Right atrium auricular region (tissue), 2 donors: ENCODE data around the gene SPTBN4. TPM values are rescaled to one million over a fixed set of nuclear protein-coding genes. Genes with fewer than 3 reads are reported as not detected.
"Not testable (repeated sequence)": the region's sequence is repeated elsewhere in the genome, so short reads cannot be mapped to it uniquely, and the experiment has no call there.

Experiments
- DNase-seq: peaks from one replicate; pipeline ENCODE4 v3.0.0-alpha.2; 2019; ENCODE audit warnings: low spot score
- H3K27ac ChIP-seq, 2 donors: fragments of 200-600 bp; sonication (generic); 1 replicate in 1 of 2; 2 replicates in 1 of 2; pipeline ENCODE4 v1.5.1; 2016 to 2019
- H3K27me3 ChIP-seq, 2 donors: fragments of 200-600 bp; sonication (generic); one replicate each; pipeline versions ENCODE4 v1.5.1 to v1.6.0; 2017 to 2019
- H3K36me3 ChIP-seq: fragments of 200-600 bp; sonication (generic); one replicate; pipeline ENCODE4 v1.5.1; 2016
- H3K4me1 ChIP-seq, 2 donors: fragments of 200-600 bp; sonication (generic); one replicate each; pipeline versions ENCODE4 v1.5.1 to v1.6.0; 2017 to 2019
- H3K4me3 ChIP-seq, 2 donors: fragments of 200-600 bp; sonication (generic); 1 replicate in 1 of 2; 2 replicates in 1 of 2; pipeline ENCODE4 v1.5.1; 2017 to 2019; ENCODE audit warnings: mild to moderate bottlenecking in 1 of 2, moderate library complexity in 1 of 2
- H3K9me3 ChIP-seq, 2 donors: fragments of 200-600 bp; sonication (generic); one replicate each; pipeline ENCODE4 v1.5.1; 2019
- CTCF ChIP-seq, 2 donors: fragments of 200-600 bp; sonication (generic); IDR thresholded peaks; one replicate each; pipeline ENCODE4 v1.5.1; 2019; ENCODE audit warnings: antibody characterized with exemption in 2 of 2
- total RNA-seq, 2 donors: library from RNA; depleted of rRNA; stranded (reverse); fragments of >200 nt; gene quantifications; one replicate each; pipeline ENCODE4 v1.1.0, GENCODE V29; 2016

Gene SPTBN4
- total RNA-seq, 2 donors from 2014 or later: 5.2 to 5.5 TPM

GRCh38 chr19:40586611-40587010, 119.8 kb downstream of the SPTBN4 start:
- H3K4me3 ChIP-seq: no peak overlapping the region
- no peak overlapping the region for H3K27ac ChIP-seq
- TF ChIP-seq CTCF (IDR thresholded peaks at IDR 0.05): no peak
- no peak for DNase-seq
- no peaks in the 10 kb centered on the region for H3K9me3 ChIP-seq
- H3K36me3 ChIP-seq: no peaks in the 10 kb centered on the region
- no peaks in the 10 kb centered on the region for H3K4me1 ChIP-seq
- H3K27me3 ChIP-seq: no peaks in the 10 kb centered on the region

- no peaks in the 10 kb centered on the region for H3K36me3 ChIP-seq
- no peaks in the 10 kb centered on the region for H3K27me3 ChIP-seq
- H3K27ac ChIP-seq: no peak overlapping the region
- TF ChIP-seq CTCF (IDR thresholded peaks at IDR 0.05): no peak
- no peaks in the 10 kb centered on the region for H3K4me1 ChIP-seq
- no peaks in the 10 kb centered on the region for H3K9me3 ChIP-seq
- DNase-seq: no peak
- no peak overlapping the region for H3K4me3 ChIP-seq
Measured at GRCh38 chr19:40588110-40588854, 121.5 kb downstream of the SPTBN4 start.

- Histone ChIP-seq H3K27ac (no peak overlapping the region), H3K36me3 (no peaks in the 10 kb centered on the region), H3K9me3 (no peaks in the 10 kb centered on the region), H3K27me3 (no peaks in the 10 kb centered on the region), H3K4me1 (no peaks in the 10 kb centered on the region), H3K4me3 (no peak overlapping the region)
- TF ChIP-seq CTCF (IDR thresholded peaks at IDR 0.05): no peak
- no peak for DNase-seq
Measured at GRCh38 chr19:40588926-40589569, 122.2 kb downstream of the SPTBN4 start.

- no peak overlapping the region for H3K27ac ChIP-seq
- H3K4me1 ChIP-seq: no peaks in the 10 kb centered on the region
- H3K9me3 ChIP-seq: no peaks in the 10 kb centered on the region
- no peak overlapping the region for H3K4me3 ChIP-seq
- no peak for TF ChIP-seq CTCF (IDR thresholded peaks at IDR 0.05)
- H3K36me3 ChIP-seq: no peaks in the 10 kb centered on the region
- no peak for DNase-seq
- H3K27me3 ChIP-seq: no peaks in the 10 kb centered on the region
Measured at GRCh38 chr19:40589591-40590429, 123.0 kb downstream of the SPTBN4 start.

- DNase-seq: no peak
- no peaks in the 10 kb centered on the region for H3K4me1 ChIP-seq
- TF ChIP-seq CTCF (IDR thresholded peaks at IDR 0.05): no peak
- no peaks in the 10 kb centered on the region for H3K36me3 ChIP-seq
- H3K27ac ChIP-seq: no peak overlapping the region
- no peak overlapping the region for H3K4me3 ChIP-seq
- H3K27me3 ChIP-seq: no peaks in the 10 kb centered on the region
- no peaks in the 10 kb centered on the region for H3K9me3 ChIP-seq
Measured at GRCh38 chr19:40590464-40591265, 123.9 kb downstream of the SPTBN4 start.

GRCh38 chr19:40591724-40592123, 124.9 kb downstream of the SPTBN4 start:
- not testable (repeated sequence) for DNase-seq, H3K9me3 ChIP-seq, H3K27me3 ChIP-seq, H3K36me3 ChIP-seq, H3K4me1 ChIP-seq, H3K27ac ChIP-seq, H3K4me3 ChIP-seq
